ENCODE measurements around the gene MAT1A.
"Not testable (repeated sequence)": the region's sequence is repeated elsewhere in the genome, so short reads cannot be mapped to it uniquely, and the experiment has no call there.

Gene MAT1A

DNA sequence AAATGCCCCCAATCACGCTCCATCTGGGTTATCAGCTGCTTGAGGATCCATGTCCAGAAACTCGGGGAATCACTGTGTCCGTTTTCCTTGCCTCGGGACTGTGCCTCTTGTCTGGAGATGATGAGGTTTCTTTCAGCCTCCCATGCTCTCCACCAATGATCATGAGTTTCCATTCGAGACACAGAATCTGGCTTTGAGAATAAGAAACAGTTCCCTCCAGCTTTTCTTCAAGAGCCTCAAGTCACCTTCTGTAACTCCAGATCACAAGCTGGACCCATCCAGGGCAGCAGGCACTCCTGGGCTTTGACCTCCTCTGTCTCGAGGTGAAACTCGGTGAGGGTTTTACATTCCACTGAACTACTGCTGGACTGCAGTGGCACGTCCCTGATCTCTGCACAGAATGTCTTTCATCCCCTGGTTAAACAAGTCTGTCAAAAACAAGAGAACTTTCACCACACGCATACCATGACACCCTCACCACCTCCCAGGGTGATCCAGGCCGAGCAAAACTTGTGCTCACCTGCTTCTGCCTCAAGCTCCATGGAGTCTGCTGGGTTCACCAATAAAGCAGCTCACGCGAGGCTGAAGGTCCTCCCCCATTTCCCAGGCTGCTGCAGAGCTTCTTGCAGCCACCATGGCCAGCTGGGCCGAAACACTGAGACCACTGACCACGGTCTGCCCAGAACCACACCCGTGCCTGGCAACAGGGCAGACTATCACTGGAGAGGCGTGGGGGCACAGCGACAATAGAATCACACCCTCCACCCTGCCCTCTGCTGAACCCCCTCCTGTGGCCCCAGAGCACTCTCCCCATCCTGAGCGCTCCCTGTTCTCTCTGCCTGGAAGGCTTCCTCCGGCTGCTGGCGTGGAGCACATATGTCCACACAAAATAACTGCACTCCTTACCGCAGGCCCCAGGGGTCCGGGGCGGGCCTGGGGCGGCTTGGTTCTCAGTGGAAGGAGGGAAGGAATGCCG, 25.1 kb downstream of the MAT1A start:
- no peak for DNase-seq

DNA sequence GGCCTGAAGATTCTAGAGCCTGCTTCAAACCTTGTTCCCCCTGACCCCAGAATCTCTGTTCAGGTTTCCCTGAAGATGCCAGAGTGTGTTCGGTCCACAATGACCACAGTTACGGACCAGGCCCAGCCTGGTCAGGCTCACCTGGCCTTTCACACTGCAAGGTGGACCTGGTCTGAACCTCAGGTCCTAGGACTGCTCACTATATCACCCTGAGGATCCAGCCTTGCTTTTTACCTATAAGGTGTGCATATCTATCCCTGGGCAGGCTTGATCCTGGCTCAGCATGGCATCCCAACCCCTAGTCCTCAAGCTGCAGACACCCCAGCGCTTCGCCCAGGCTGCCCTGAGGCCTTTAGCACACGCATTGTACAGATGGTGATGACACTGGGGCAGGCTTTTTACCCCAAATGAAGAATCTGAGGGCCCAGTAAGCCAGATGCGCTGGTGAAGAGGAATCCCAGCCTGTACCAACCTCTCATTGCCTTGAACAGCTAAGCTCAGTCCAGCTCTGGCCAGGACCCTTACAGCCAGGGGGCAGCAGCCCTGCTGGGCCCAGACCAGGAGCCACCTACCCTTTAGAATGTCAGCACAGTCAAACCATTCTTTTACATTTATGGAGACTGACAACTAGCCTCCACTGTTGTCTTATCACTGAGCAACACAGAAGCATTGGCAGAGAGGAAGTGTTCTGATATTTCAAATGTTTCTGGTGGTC, 28.0 kb downstream of the MAT1A start:
- no peak for DNase-seq

DNA sequence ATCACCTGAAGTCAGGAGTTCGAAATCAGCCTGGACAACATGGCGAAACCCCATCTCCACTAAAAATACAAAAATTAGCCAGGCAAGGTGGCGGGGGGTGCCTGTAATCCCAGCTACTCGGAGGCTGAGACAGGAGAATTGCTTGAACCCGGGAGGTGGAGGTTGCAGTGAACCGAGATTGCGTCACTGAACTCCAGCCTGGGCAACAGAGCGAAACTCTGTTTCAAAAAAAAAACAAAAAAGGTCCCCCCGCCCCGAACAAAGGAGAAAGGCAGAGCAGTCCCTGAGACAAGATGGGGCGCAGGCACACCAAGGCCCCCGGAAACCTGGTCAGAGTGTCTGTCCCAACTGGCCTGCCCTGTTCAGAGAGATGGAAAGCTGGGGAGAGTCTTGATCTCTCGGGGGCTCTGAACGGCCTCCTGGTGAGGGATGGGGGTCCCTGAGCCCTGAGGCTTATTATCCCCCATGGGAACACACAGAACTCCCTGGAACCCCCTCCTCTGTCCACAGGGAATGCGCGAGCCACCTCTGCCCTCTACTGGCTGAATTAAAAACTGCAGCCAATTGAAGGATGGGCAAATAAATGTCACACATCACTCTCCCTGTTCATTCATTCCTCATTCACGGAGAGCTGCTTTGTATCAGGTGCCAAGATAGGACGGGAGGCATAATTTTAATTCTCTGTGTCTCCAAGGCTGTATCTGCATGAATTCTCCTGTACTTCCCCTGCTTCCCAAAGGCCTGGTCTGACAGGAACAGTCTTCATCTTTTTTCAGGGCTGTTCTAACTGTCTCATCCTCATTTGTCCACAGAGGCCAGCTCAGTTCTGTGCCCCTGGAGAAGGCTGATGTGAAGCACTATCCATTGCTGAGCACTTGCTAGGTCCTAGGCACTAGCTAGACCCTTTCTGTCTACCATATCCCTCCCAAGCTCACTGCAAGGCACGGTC, 28.9 kb downstream of the MAT1A start:
- no peak for DNase-seq

DNA sequence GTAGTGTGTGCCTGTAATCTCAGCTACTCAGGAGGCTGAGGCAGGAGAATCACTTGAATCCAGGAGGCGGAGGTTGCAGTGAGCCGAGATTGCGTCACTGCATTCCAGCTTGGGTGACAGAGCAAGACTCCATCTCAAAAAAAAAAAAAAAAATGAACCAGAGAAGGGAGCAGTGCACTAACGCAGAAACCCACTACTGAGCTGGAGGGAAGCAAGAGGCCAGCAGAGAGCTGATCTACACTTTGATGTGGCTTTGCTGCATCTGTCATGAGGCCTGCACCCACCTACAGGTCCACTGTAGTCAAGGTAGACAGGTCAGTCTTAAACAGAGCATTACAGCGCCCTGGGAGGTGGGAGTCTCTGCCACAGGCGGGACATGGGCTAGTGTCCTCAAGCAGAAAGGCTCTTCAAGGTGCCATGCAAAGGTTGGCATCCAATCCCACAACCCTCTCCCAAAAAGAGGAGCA, 30.0 kb downstream of the MAT1A start:
- DNase-seq, result no peak

DNA sequence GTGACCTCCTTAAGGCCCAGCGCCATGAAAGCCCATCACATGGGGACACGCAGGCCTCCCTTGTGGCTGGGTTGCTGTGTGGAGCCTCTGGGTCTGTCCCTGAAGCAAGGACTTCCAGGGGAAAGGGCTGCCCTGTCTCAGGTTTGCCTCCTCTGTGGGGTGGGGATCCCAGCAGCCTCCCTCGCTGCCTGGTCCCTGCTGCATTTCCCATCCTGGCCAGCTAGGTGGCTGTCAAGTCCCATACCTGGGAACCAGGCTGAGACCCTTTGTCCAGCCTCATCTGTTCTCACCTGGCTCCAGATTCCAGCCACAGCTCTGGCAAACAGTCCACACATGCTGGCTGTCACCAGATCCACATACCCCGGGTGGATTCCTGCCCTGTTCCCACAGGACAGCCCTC, 32.7 kb downstream of the MAT1A start:
- DNase-seq, result not testable (repeated sequence)

DNA sequence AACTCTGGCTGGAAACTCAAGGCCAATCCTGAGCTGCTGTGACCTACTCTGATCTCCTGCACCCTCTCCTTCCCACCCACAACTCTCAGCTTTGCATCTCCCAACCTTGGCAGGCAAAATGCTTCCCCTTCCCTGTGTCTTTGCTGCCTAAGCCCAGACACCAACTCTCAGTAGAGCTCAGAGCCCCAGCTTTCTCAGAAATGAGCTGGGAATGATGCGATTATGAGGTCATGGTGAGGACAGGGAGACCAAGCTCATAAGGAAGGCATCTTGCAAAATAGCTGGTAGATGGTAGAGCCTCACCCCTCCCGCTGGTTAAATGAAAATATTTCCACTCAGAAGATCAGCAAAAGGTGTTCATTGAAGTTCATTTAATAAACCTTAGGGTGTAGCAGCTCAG, 34.7 kb downstream of the MAT1A start:
- DNase-seq, result not testable (repeated sequence)

DNA sequence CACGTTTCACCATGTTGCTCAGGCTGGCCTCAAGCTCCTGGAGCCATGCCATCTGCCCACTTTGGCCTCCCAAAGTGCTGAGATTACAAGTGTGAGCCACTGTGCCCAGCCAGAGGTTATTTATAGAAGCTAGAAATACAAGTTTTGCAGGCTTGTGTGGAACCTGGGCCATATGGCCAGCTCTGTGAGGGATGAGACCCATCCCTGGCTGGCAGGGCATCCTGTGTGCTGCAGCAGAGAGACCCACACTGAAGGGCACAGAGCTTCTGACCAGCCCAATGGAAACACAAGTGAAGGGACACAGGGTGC, 35.5 kb downstream of the MAT1A start:
- not testable (repeated sequence) for DNase-seq

DNA sequence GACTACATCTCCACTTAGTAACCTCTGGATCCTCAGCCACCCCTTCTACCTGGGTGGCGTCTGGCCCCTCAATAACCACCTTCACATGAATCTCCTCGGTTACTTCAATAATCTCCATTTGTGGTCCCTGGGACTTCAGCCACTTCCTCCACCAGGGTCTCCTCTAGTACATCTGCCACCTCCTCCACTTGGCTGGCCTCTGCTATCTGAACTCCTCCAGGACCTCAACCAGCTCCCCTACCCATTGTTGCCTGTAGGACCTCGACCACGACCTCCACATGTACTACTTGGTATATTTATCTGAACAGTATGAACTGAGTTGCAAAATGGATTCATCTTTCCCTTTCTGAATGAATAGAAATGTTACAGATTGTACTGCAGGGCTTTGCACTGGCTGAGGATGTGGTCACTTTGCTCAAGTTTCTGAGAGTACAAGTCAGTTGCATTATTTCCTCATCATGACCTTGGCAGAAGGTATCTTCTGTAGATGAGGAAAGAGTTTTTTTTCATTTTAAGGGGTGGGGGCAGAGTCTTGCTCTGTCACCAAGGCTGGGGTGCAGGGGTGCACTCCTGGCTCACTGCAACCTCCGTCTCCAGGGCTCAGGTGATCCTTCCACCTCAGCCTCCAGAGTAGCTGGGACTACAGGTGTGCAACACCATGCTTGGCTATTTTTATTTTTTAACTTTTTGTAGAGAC, 36.0 kb downstream of the MAT1A start:
- DNase-seq, result no peak

DNA sequence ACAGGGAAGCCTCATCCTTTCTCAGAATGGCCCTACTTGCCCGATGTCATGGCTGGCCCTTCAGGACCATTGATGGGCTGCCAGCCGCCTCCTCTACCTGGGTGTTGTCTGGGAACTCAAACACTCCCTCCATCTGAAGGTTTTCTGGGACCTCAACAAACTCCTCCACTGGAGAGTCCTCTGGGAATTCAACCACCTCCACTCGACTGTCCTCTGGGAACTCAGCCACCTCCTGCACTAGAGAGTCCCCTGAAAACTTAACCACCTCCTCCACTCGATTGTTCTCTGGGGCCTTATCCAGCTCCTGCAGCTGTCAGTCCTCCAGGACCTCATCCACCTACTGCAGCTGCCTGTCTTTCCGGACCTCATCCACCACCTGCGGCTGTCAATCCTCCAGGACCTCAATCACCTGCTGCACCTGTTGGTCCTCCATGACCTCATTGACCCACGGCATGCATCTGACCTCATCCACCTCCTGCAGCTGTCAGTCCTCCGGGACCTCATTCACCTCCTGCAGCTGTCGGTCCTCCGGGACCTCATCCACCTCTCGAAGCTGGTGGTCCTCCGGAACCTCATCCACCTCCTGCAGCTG, 37.1 kb downstream of the MAT1A start:
- no peak for DNase-seq

DNA sequence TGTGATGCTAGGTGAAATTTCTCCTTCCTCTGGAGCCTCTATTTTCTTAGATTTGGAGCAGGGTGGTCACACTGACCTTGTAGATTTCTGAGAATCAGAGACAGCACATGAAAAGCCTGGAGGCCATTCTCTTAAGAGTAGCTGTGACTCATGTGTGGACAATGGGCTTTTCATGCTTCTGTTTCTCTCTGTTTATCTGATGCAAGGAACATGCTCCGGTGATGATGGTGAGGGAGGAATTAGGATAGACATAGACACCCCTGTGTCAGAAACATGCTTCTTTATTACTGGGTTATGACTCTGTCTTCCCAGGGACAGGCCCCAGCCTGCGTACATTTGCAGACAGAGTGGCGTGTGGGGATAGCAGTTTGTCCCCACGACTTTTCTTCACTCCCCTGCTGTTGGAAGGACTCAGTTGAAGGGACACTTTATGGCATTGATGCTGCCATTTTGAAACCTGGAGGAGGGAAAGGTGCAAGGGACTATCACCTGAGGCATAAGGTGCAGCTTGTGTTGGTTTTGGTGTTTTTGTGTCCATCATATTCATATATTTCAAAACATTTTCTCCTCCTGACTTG, 37.7 kb downstream of the MAT1A start:
- DNase-seq, result not testable (repeated sequence)

DNA sequence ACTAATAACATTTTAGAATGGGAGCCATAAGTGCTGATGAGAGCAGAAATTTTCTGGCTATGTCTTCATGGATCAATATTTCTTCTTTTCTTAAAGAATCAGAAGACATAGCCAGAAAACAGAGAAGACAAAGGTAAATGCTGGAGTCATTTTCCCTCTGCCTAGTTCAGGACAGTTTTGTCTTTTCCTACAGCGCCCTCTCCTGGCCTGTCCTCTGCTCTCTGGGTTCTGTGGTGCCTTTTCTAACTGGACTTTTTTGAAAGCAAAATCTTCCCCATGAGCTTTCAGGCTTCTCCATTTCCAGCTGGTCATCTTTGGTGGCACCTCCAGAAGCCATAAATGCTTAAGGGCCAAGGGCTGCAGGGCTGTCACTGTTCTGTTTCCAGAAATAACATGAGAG, 39.1 kb downstream of the MAT1A start:
- not testable (repeated sequence) for DNase-seq

DNA sequence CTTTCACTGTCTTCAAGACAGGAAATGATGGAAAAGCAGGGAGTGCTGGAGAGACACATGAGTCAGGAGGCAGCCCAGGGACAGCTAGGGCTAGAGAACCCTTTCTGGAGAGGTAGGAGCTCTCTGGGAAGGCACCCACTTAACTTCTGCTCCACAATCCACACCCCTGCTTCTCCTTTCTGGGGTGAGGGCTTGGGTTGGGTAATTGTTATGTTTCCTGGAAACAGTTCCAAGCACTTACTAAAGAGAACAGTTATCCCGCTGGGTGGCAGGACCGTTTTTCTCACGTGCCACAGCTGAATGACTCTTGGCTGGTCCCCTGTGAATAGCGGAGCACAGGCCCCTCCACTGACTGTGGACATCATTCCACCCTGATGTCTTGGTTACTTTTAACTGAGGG, 39.6 kb downstream of the MAT1A start:
- DNase-seq, result not testable (repeated sequence)

DNA sequence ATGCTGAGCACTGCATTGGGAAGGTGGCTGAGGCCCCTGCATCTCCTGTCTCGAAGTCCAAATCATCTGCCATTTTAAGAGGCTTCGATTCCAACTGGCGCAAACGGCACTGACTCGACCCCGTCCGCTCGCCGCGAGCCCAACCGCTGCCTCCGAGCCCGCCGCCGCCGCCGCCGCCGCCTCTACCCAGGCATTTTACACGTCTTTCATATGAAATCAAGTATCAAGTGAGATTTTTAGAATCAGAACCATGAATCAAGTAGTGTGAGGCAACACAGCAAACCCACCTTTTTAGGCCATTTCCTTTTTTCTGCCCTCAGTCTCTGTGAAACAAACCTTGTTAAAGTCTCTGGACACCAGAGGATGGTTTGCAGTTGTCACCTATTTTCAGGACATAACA, 41.8 kb downstream of the MAT1A start:
- DNase-seq, result not testable (repeated sequence)

DNA sequence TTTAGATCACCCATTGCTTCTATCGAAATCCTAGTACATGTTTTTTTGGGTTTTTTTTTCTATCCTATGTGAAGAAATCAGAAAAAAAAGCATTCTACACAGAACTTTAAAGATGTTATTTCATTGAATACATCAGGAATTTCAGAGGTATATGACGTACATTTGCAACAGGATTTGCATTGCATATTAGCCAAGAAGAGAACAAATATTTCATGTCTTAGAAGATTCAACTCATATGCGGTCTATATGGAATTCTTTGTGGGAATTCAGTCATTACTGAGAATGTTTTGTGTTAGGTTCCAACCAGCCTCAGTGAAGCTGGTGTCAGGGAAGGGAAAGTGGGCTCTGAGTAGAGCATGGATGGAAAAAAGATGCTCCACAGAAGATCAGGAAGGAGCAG, 45.1 kb downstream of the MAT1A start:
- not testable (repeated sequence) for DNase-seq

DNA sequence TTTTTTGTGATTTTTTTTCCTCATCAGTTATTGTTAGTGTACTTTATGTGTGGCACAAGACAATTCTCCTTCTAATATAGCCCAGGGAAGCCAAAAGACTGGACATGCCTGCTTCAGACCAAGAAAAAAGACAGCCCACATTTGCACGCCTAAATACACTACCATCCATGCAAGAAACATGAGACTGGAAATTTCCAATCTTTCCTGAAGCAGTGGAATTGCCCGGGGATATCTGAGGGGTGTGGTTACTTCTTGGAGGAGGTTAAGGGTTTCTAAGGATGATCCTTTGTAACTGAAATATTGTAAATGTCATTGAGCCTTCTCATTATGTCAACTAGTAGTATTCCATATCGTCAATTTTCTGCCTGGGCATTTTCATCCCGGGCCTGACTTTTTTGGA, 47.1 kb downstream of the MAT1A start:
- not testable (repeated sequence) for DNase-seq

DNA sequence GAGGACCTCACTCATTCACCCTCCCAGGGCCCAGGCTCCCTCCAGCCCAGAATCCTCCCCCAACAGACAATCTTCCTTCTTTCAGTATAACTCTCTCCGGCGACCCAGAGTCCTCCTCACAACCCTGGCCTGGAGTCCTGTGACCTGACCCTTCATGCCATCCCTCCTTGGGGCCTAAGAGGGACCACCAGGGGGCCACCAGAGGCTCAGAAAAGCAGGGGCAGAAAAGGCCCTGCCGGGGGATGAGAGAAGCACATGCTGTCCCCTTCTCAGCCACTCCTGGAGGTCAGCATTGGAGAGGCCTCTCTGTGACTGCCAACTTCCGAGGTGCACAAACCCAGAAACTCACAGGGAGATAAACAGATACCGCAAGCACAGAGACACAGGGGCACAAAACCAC, 53.0 kb downstream of the MAT1A start:
- not testable (repeated sequence) for DNase-seq

DNA sequence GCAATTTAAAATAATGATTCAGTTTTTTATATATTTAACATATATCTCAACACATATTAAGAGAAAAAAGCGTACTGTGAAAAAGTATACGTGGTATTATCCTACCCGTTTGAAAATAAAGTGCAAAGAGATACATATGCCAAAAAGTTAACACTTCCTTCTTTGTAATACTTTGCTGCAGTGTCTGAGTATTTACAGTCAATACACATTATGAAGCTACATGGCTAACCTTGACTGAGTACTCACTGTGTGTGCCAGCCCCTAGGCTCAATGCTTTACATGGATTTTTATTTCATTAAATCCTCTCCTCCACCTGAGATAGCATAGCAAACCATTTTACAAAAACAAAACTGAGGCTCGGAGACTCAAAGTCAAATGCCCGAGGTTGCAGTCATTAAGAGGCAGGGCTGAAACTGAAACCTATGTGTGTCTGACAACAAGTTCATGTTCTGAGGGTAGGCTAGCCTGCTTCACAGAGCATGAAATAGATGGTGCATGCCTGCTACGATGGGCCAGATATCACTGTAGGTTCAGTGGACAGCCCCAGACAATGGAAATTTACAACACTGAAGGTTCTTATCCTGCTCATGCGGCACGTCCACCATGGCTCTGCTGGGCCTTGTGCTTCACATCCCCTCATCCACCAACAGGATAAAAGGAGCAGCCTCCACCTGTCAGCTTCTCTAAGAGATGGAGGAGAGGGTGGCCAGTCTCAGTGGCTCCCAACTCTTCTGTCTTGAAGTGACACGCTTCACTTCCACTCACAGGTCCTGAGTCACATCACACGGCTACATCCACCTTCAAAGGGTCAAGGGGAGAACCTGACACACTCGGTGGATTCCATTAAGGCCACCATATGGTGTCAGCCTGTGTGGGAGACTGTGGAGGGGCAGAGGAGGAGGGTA, 54.9 kb downstream of the MAT1A start:
- DNase-seq, result not testable (repeated sequence)

DNA sequence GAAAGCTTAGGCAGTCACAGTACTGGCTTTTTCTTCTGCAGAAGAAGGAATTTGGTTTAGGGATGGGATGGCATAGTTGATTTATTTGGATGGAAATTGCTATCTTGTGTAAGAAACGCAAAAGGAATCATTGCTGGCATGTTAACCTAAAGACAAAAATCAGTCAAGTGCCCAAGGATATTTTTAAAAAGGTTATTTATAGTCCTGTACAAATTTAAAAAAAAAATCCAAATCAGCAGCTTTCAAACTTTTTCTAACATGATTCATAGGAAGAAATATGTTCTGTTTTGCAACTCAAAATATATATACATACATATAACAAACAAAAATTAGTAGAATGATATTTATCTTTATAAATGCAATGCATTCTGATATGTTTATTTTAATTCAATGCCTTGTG, 55.6 kb downstream of the MAT1A start:
- not testable (repeated sequence) for DNase-seq

DNA sequence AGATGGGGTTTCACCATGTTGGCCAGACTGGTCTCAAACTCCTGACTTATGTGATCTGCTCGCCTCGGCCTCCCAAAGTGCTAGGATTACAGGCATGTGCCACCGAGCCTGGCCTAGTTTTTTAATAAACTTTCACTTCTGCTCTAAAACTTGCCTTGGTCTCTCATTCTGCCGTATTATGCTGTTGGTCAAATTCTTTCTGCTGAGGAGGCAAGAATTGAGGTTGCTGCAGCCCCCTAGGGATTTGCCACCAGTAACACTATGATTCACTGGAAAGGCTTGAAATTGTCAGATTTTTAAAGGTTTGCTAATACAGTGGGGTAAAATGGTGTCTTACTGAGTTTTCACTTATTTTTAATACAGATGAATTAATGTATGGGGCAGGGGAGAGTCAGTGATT, 62.7 kb downstream of the MAT1A start:
- not testable (repeated sequence) for DNase-seq

DNA sequence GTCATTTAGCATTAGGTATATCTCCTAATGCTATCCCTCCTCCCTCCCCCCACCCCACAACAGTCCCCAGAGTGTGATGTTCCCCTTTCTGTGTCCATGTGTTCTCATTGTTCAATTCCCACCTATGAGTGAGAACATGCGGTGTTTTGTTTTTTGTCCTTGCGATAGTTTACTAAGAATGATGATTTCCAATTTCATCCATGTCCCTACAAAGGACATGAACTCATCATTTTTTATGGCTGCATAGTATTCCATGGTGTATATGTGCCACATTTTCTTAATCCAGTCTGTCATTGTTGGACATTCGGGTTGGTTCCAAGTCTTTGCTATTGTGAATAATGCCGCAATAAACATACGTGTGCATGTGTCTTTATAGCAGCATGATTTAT, 66.4 kb downstream of the MAT1A start:
- not testable (repeated sequence) for DNase-seq
